HG02938 (cell line): ENCODE results near the gene EFNB1.

Experiments
- ATAC-seq: cut with Tn5 transposase; IDR thresholded peaks from one replicate; pipeline ENCODE4 v1.9.1; 2021; ENCODE audit warnings: mild to moderate bottlenecking, moderate library complexity; ENCODE audit not compliant: unreplicated experiment

Gene EFNB1

GRCh38 chrX:68842781-68843581 is 14.2 kb downstream of the EFNB1 start:
- ATAC-seq: no peak

GRCh38 chrX:68843992-68844391 is 15.2 kb downstream of the EFNB1 start:
- no peak for ATAC-seq

GRCh38 chrX:68844581-68844980 is 15.8 kb downstream of the EFNB1 start:
- no peak for ATAC-seq

GRCh38 chrX:68846536-68846935 is 17.7 kb downstream of the EFNB1 start:
- no peak for ATAC-seq

DNA sequence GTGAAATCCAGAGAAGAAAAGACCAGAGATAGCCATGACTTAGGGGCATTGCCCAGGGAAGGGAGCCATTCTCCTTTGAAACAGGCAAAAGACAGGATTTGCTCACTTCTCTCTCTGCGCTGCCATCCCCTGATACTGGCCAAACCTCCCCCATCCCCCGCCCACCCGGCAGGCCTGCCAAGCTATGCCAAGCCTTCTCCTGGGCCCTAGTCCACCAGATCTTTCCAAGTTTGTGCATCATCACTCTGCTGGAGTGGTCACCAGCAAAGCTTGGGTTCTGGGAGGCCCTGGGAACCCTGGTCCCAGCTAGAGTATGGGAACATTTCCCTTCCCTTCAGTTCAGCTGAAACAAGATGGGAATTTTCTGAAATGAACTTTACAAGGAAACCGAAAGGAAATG is 18.4 kb downstream of the EFNB1 start:
- ATAC-seq: no peak

GRCh38 chrX:68848189-68848940 is 19.5 kb downstream of the EFNB1 start:
- ATAC-seq: no peak

GRCh38 chrX:68851082-68851481 is 22.3 kb downstream of the EFNB1 start:
- no peak for ATAC-seq

DNA sequence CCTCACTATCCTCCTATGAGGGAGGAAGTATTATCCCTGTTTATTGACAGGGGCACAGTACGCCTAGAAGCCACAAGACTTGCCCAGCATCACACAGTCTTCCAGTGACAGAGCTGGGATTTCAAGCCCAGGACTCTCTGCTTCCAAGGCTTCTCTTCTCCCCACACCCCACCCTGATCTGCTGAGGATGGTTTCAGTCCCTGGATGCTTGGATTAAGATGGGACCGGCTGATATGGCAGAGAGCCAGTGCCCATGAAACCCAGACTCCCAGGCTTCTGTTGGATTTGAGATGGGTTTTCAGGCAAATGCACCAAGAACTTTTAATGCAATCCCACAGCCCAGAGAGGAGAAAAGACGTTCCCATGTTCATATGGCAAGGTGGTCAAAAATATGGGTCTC is 23.2 kb downstream of the EFNB1 start:
- no peak for ATAC-seq

GRCh38 chrX:68853665-68854251 is 24.9 kb downstream of the EFNB1 start:
- no peak for ATAC-seq

GRCh38 chrX:68865300-68865699 is 36.5 kb downstream of the EFNB1 start:
- ATAC-seq: no peak

DNA sequence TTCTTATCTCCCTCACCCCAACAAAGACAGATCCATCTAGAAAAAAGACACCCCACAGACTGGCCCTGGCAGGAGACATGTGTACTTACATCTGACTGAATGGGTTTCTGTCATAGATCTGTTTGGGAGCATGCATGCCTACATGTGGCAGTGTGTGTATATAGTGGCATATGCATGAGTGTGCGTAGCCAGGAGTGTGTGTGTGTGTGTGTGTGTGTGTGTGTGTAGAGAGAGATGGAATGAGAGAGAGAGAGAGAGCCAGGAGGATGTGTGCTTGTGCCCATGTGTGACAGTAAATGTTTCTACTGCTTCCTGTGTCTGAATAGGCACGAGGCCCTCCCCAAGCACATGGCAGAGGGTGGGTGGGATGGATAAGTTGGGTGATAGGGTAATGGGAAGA is 37.1 kb downstream of the EFNB1 start:
- no peak for ATAC-seq

- ATAC-seq: no peak
Observed at GRCh38 chrX:68867458-68868112, 38.8 kb downstream of the EFNB1 start.

- no peak for ATAC-seq
Observed at GRCh38 chrX:68868316-68868715, 39.5 kb downstream of the EFNB1 start.

DNA sequence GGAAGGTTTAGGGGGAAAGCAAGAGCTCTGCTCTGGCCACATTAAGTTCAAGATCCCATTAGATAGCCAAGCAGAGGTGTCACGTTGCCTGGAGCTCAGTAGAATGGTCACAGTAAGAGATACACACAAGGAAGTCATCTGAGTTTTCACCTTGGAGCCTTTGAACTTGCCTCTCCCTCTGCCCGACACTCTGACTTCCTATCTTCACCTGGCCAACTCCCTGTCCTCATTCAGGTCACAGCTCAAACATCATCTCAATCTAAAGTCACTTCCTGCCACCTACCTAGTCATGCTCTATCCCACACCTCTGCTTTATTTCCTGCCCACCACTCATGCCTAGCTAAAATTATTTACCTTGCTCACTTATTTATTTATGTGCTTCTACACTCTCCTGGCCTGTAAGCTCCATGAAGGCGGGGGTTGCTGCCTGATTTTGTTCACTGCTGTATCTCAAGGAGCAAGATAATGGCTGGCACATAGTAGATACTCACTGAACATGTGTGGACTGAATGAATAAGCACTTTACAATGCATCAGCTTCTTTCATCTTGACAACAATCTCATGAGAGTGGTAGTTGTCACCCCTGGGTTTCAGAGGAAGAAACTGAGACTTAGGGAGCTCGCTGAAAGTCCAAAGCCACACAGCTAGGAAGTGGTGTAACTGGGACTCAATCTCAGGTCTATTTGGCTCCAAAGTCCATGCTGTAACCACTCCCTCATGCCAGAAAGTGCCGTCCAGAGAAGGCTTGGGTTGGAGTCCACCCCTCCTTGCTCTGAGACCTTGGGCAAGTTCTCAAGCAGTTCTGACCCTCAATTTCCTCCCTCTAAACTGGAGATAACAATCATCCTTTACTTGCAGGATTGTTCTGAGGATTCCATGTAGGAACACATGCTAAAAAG is 40.3 kb downstream of the EFNB1 start:
- no peak for ATAC-seq

- no peak for ATAC-seq
Observed at GRCh38 chrX:68870357-68870756, 41.5 kb downstream of the EFNB1 start.

DNA sequence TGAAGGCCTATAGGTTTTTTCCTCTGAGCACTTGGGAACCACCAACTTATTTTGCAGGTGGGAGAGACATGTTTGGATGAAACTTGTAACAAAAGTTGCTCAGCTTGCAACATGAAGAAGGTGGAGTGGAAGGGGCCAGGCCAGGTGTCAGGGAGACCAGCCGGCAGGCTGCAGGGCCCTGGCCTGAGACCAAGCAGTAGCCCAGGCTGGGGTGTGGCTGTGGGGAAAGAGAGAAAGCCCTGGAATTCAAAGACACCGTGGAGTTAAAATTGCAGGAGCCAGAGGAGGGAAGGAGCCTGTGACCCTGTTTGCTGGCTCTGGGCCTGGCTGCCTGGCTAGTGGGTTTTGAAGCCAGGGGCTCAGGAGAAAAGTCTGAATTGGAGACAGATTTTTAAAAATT is 43.4 kb downstream of the EFNB1 start:
- no peak for ATAC-seq

DNA sequence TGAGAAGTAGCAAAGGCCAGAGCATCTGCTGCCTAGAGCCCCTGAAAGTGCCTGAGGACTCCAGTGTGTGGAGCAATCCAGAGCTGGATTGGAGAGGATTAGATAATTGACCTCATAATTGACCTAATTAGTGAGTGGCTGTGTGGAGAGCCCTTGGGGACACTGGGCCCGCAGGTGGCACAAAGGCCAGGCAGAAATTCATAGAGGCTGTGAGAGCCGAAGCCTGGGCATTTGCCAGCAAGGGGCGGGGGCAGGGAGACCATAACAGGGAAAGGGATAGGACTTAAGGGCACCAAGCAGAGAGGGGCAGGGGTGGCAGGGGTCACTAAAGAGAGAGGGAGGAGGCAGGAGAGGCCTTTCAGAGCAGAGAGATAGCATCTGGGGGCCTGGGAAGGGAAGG is 45.3 kb downstream of the EFNB1 start:
- no peak for ATAC-seq

DNA sequence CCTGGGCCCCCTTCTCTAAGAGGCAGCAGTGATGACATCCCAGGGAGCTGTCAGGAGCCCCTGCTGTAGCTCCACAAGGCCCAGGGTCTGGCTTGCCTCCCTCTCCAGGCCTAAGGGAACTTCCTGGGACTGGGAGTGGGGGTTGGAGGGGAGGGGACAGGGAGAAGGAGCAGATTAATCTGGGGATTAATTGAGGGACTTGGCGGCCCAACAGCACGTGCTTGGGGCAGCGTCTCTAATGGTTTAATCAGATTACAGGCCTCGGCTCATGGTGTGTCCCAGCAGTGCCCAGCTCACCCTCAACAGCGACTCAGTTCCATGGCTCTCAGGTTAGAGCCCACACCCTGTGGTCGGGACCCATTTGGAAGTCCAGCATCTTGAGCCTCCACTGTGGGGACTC is 47.9 kb downstream of the EFNB1 start:
- no peak for ATAC-seq

GRCh38 chrX:68877606-68878005 is 48.8 kb downstream of the EFNB1 start:
- no peak for ATAC-seq

DNA sequence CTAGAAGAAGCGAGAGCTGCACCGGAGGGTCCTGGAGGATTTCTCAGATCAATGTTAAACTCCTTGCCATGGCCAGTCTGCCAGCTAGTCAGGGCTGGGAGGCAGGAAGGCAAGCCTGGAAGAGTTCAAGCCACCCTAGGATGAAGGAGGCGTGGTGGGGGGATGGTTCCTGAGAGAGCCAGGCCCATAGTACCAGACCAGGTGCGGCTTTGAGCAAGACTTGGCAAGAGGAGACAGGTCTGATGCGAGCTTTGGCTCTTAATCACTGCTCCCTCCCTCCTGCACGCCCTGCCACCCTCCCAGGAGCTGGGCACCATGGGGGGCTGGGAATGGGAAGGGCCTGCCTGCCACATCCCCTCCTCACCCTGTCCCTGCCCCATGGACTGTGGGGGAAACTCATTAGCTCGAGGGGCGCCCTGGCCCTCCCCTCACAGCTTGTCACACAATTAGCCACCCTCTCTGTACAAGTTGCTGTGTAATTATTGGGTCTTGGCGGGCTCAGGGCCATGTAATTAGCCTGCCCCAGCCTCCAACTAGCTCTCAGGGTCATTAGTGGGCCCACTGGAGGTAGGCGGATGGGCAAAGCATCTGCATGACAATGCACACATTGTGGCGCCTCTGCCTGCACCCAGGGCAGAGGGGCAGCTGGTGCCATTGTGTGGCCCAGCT is 50.3 kb downstream of the EFNB1 start:
- ATAC-seq: no peak
